ENCODE data around the gene INTS3. TPM values are rescaled to one million over a fixed set of nuclear protein-coding genes. Genes with fewer than 3 reads are reported as not detected.
"Not testable (repeated sequence)": the region's sequence is repeated elsewhere in the genome, so short reads cannot be mapped to it uniquely, and the experiment has no call there.

Gene INTS3
- total RNA-seq, 2 donors from 2014 or later: 33.6 to 47.6 TPM

GRCh38 chr1:153724634-153725033, 3.2 kb upstream of the INTS3 start:
- not testable (repeated sequence) for H3K27me3 Mint-ChIP-seq, H3K27ac Mint-ChIP-seq
- H3K4me1 Mint-ChIP-seq: peaks cover 11% of the 10 kb centered on the region

GRCh38 chr1:153728305-153729066, 636 bp downstream of the INTS3 start:
- H3K36me3 Mint-ChIP-seq (ENCODE audit: low read depth): peaks cover 5% of the 10 kb centered on the region
- peak overlapping the region; percentile 94 for H3K4me3 Mint-ChIP-seq
- no peaks in the 10 kb centered on the region for H3K9me3 ChIP-seq (ENCODE audit: control insufficient read depth, low read length, poor library complexity, severe bottlenecking)
- peaks cover 20% of the 10 kb centered on the region for H3K4me1 Mint-ChIP-seq
- DNase-seq (peak; percentile 9 to 27 (median 13)), ATAC-seq (no peak)
- H3K27me3 Mint-ChIP-seq: no peaks in the 10 kb centered on the region
- H3K27ac Mint-ChIP-seq: peak overlapping the region; percentile 92

More at GRCh38 chr1:153724634-153725033, 3.2 kb upstream of the INTS3 start:
- not testable (repeated sequence) for H3K36me3 Mint-ChIP-seq (ENCODE audit: low read depth); DNase-seq; ATAC-seq; H3K4me3 Mint-ChIP-seq; H3K9me3 ChIP-seq (ENCODE audit: control insufficient read depth, low read length, poor library complexity, severe bottlenecking)

GRCh38 chr1:153730468-153730988, 2.7 kb downstream of the INTS3 start:
- H3K4me3 Mint-ChIP-seq: no peak overlapping the region
- DNase-seq (no peak), ATAC-seq (no peak)
- no peaks in the 10 kb centered on the region for H3K9me3 ChIP-seq (ENCODE audit: control insufficient read depth, low read length, poor library complexity, severe bottlenecking)
- H3K36me3 Mint-ChIP-seq (ENCODE audit: low read depth): peaks cover 5% of the 10 kb centered on the region
- no peak overlapping the region for H3K27ac Mint-ChIP-seq
- no peaks in the 10 kb centered on the region for H3K27me3 Mint-ChIP-seq
- H3K4me1 Mint-ChIP-seq: peaks cover 22% of the 10 kb centered on the region

GRCh38 chr1:153733970-153734369, 6.1 kb downstream of the INTS3 start:
- H3K36me3 Mint-ChIP-seq (ENCODE audit: low read depth): peaks cover 2% of the 10 kb centered on the region
- peaks cover 19% of the 10 kb centered on the region for H3K4me1 Mint-ChIP-seq
- no peak for ATAC-seq
- H3K27me3 Mint-ChIP-seq: no peaks in the 10 kb centered on the region
- DNase-seq: no peak
- H3K4me3 Mint-ChIP-seq: no peak overlapping the region
- H3K9me3 ChIP-seq (ENCODE audit: control insufficient read depth, low read length, poor library complexity, severe bottlenecking): no peaks in the 10 kb centered on the region
- no peak overlapping the region for H3K27ac Mint-ChIP-seq

- peaks cover 14% of the 10 kb centered on the region for H3K4me1 Mint-ChIP-seq
- H3K36me3 Mint-ChIP-seq (ENCODE audit: low read depth): no peaks in the 10 kb centered on the region
- no peaks in the 10 kb centered on the region for H3K9me3 ChIP-seq (ENCODE audit: control insufficient read depth, low read length, poor library complexity, severe bottlenecking)
- ATAC-seq: no peak
- no peaks in the 10 kb centered on the region for H3K27me3 Mint-ChIP-seq
- DNase-seq: no peak
- no peak overlapping the region for H3K4me3 Mint-ChIP-seq
- no peak overlapping the region for H3K27ac Mint-ChIP-seq
Measured at GRCh38 chr1:153734396-153735089, 6.7 kb downstream of the INTS3 start.

- Mint-ChIP-seq H3K36me3 (ENCODE audit: low read depth) (no peaks in the 10 kb centered on the region), H3K27ac (no peak overlapping the region), H3K27me3 (no peaks in the 10 kb centered on the region), H3K4me3 (no peak overlapping the region), H3K4me1 (peaks cover 12% of the 10 kb centered on the region)
- no peak for ATAC-seq
- no peaks in the 10 kb centered on the region for H3K9me3 ChIP-seq (ENCODE audit: control insufficient read depth, low read length, poor library complexity, severe bottlenecking)
- DNase-seq: no peak
Measured at GRCh38 chr1:153735090-153735420, 7.2 kb downstream of the INTS3 start.

- ATAC-seq (no peak), DNase-seq (no peak)
- H3K9me3 ChIP-seq (ENCODE audit: control insufficient read depth, low read length, poor library complexity, severe bottlenecking): no peaks in the 10 kb centered on the region
- Mint-ChIP-seq H3K27me3 (no peaks in the 10 kb centered on the region), H3K27ac (peak overlapping the region; percentile 88), H3K36me3 (ENCODE audit: low read depth) (peaks cover 13% of the 10 kb centered on the region), H3K4me3 (no peak overlapping the region), H3K4me1 (peaks cover 20% of the 10 kb centered on the region)
Measured at GRCh38 chr1:153741986-153742385, 14.1 kb downstream of the INTS3 start.

GRCh38 chr1:153742411-153743142, 14.7 kb downstream of the INTS3 start:
- H3K36me3 Mint-ChIP-seq (ENCODE audit: low read depth): peaks cover 15% of the 10 kb centered on the region
- peaks cover 22% of the 10 kb centered on the region for H3K4me1 Mint-ChIP-seq
- ATAC-seq (no peak), DNase-seq (no peak)
- no peaks in the 10 kb centered on the region for H3K27me3 Mint-ChIP-seq
- no peaks in the 10 kb centered on the region for H3K9me3 ChIP-seq (ENCODE audit: control insufficient read depth, low read length, poor library complexity, severe bottlenecking)
- no peak overlapping the region for H3K4me3 Mint-ChIP-seq
- H3K27ac Mint-ChIP-seq: peak overlapping the region; percentile 88

GRCh38 chr1:153745417-153745816, 17.6 kb downstream of the INTS3 start:
- Mint-ChIP-seq H3K36me3 (ENCODE audit: low read depth) (peaks cover 18% of the 10 kb centered on the region), H3K4me3 (no peak overlapping the region), H3K4me1 (peaks cover 25% of the 10 kb centered on the region), H3K27me3 (no peaks in the 10 kb centered on the region), H3K27ac (no peak overlapping the region)
- H3K9me3 ChIP-seq (ENCODE audit: control insufficient read depth, low read length, poor library complexity, severe bottlenecking): no peaks in the 10 kb centered on the region
- no peak for DNase-seq
- no peak for ATAC-seq

GRCh38 chr1:153746174-153746573, 18.3 kb downstream of the INTS3 start:
- H3K9me3 ChIP-seq (ENCODE audit: control insufficient read depth, low read length, poor library complexity, severe bottlenecking): no peaks in the 10 kb centered on the region
- H3K4me3 Mint-ChIP-seq: no peak overlapping the region
- no peaks in the 10 kb centered on the region for H3K27me3 Mint-ChIP-seq
- peaks cover 26% of the 10 kb centered on the region for H3K4me1 Mint-ChIP-seq
- DNase-seq (no peak), ATAC-seq (no peak)
- H3K27ac Mint-ChIP-seq: no peak overlapping the region
- peaks cover 18% of the 10 kb centered on the region for H3K36me3 Mint-ChIP-seq (ENCODE audit: low read depth)

- Mint-ChIP-seq H3K36me3 (ENCODE audit: low read depth) (peaks cover 14% of the 10 kb centered on the region), H3K27ac (no peak overlapping the region), H3K27me3 (no peaks in the 10 kb centered on the region), H3K4me1 (peaks cover 13% of the 10 kb centered on the region), H3K4me3 (no peak overlapping the region)
- DNase-seq (no peak), ATAC-seq (no peak)
- no peaks in the 10 kb centered on the region for H3K9me3 ChIP-seq (ENCODE audit: control insufficient read depth, low read length, poor library complexity, severe bottlenecking)
Measured at GRCh38 chr1:153748903-153749302, 21.1 kb downstream of the INTS3 start.

- peaks cover 9% of the 10 kb centered on the region for H3K4me1 Mint-ChIP-seq
- H3K36me3 Mint-ChIP-seq (ENCODE audit: low read depth): peaks cover 11% of the 10 kb centered on the region
- ATAC-seq (peak; percentile 100), DNase-seq (peak; percentile 56 to 75 (median 62))
- H3K9me3 ChIP-seq (ENCODE audit: control insufficient read depth, low read length, poor library complexity, severe bottlenecking): no peaks in the 10 kb centered on the region
- no peak overlapping the region for H3K4me3 Mint-ChIP-seq
- H3K27ac Mint-ChIP-seq: no peak overlapping the region
- no peaks in the 10 kb centered on the region for H3K27me3 Mint-ChIP-seq
Measured at GRCh38 chr1:153749408-153750005, 21.7 kb downstream of the INTS3 start.
